Keratinocyte (primary cell): ENCODE results near the gene RHOBTB3. TPM values are rescaled to one million over a fixed set of nuclear protein-coding genes. Genes with fewer than 3 reads are reported as not detected.
A peak's percentile ranks its signal among the peaks of the same experiment; 100 is the strongest.

Experiments used
- DNase-seq: peaks from one replicate; pipeline ENCODE4 v3.0.0-alpha.2; 2011; ENCODE audit warnings: low read depth, missing footprints, low spot score
- FAIRE-seq: peaks from 2 replicates; lab custom pipeline; 2011; peaks lifted over from hg19 to GRCh38; lab: Jason Lieb, UNC
- H2AFZ ChIP-seq: 2 replicates; pipeline ENCODE4 v1.6.0; 2012; ENCODE audit warnings: low read length, control low read depth, inconsistent platforms; ENCODE audit not compliant: control insufficient read depth
- H3K27ac ChIP-seq: 2 replicates; pipeline ENCODE4 v1.5.1; 2011; ENCODE audit warnings: low read length; ENCODE audit not compliant: control insufficient read depth, insufficient read depth
- H3K27me3 ChIP-seq: 3 replicates; pipeline ENCODE4 v1.6.0; 2011; ENCODE audit warnings: low read length; ENCODE audit not compliant: control insufficient read depth, insufficient read depth; ENCODE audit errors: extremely low read depth
- H3K36me3 ChIP-seq, 2 experiments: 2 replicates in 1 of 2; 3 replicates in 1 of 2; pipeline ENCODE4 v1.5.1; 2011; ENCODE audit warnings: low read length in 2 of 2, mild to moderate bottlenecking in 1 of 2; ENCODE audit not compliant: control insufficient read depth in 2 of 2, insufficient read depth in 2 of 2; ENCODE audit errors: extremely low read depth in 1 of 2
- H3K4me1 ChIP-seq: 3 replicates; pipeline ENCODE4 v1.5.1; 2011; ENCODE audit warnings: low read length; ENCODE audit not compliant: control insufficient read depth, insufficient read depth; ENCODE audit errors: extremely low read depth
- H3K4me2 ChIP-seq: 3 replicates; pipeline ENCODE4 v1.6.0; 2011; ENCODE audit warnings: low read depth, low read length; ENCODE audit not compliant: control insufficient read depth, insufficient read depth; ENCODE audit errors: extremely low read depth
- H3K4me3 ChIP-seq, 3 experiments: fragments of 200-600 bp in 1 of 3; sonication (generic) in 1 of 3; 2 replicates in 2 of 3; 3 replicates in 1 of 3; pipeline ENCODE4 v1.5.1; 2011 to 2016; ENCODE audit warnings: low read length in 3 of 3, mild to moderate bottlenecking in 3 of 3, control low read depth in 2 of 3, inconsistent platforms in 1 of 3, low read depth in 1 of 3, mixed read lengths in 1 of 3, mixed run types in 1 of 3, moderate library complexity in 1 of 3; ENCODE audit not compliant: control insufficient read depth in 2 of 3, insufficient read depth in 2 of 3; ENCODE audit errors: extremely low read depth in 1 of 3
- H3K79me2 ChIP-seq: 2 replicates; pipeline ENCODE4 v1.6.0; 2012; ENCODE audit warnings: low read length; ENCODE audit not compliant: control insufficient read depth, insufficient read depth
- H3K9ac ChIP-seq: 3 replicates; pipeline ENCODE4 v1.6.0; 2011; ENCODE audit warnings: low read length; ENCODE audit not compliant: control insufficient read depth, insufficient read depth; ENCODE audit errors: extremely low read depth
- H3K9me1 ChIP-seq: 3 replicates; pipeline ENCODE4 v1.6.0; 2011; ENCODE audit warnings: low read length; ENCODE audit not compliant: control insufficient read depth, insufficient read depth; ENCODE audit errors: extremely low read depth
- H3K9me3 ChIP-seq: 2 replicates; pipeline ENCODE4 v1.5.1; 2012; ENCODE audit warnings: low read depth, low read length; ENCODE audit not compliant: control insufficient read depth
- H4K20me1 ChIP-seq: 3 replicates; pipeline ENCODE4 v1.6.0; 2011; ENCODE audit warnings: low read length; ENCODE audit not compliant: control insufficient read depth, insufficient read depth; ENCODE audit errors: extremely low read depth
- EZH2 ChIP-seq: IDR thresholded peaks from one replicate; pipeline ENCODE4 v1.6.1; 2012; ENCODE audit warnings: inconsistent platforms, mild to moderate bottlenecking, low read length, moderate library complexity
- dilution Hi-C: fragments of 300-500 bp; cut with MboI; formaldehyde crosslinking; loops from one replicate; pipeline ENCODE4 v1.7.0; 2020; ENCODE audit warnings: low sequenced_read_pairs; ENCODE audit not compliant: extremely low pct_ligation_motif_present
- polyA plus RNA-seq, 5 experiments: library from polyadenylated mRNA; depleted of rRNA in 3 of 5; stranded (reverse) in 3 of 5; stranded (forward) in 1 of 5; unstranded in 1 of 5; fragments of >200 nt; gene quantifications; 1 replicate in 1 of 5; 2 replicates in 3 of 5; 3 replicates in 1 of 5; pipeline versions ENCODE4 v1.2.1 to v1.2.3, GENCODE V29; 2011 to 2012; ENCODE audit warnings: missing spikeins in 2 of 5, low read depth in 1 of 5, low replicate concordance in 1 of 5
- TF ChIP-seq, protein P1 (sequence below), 3 experiments: IDR thresholded peaks in 1 of 3; conservative IDR thresholded peaks in 1 of 3; optimal IDR thresholded peaks in 1 of 3; 2 replicates in 2 of 3; 3 replicates in 1 of 3; pipeline versions ENCODE3 to v1.5.1; 2011; ENCODE audit warnings: low read length in 3 of 3, mild to moderate bottlenecking in 3 of 3, moderate library complexity in 2 of 3, control low read depth in 1 of 3, inconsistent platforms in 1 of 3; ENCODE audit not compliant: insufficient read depth in 2 of 3; ENCODE audit errors: extremely low read depth in 1 of 3

The RHOBTB3 gene
- polyA plus RNA-seq, 1 donor (not counting 4 experiments of a cell fraction or from before 2014, with no cell fraction given) = 4.7 TPM

DNA sequence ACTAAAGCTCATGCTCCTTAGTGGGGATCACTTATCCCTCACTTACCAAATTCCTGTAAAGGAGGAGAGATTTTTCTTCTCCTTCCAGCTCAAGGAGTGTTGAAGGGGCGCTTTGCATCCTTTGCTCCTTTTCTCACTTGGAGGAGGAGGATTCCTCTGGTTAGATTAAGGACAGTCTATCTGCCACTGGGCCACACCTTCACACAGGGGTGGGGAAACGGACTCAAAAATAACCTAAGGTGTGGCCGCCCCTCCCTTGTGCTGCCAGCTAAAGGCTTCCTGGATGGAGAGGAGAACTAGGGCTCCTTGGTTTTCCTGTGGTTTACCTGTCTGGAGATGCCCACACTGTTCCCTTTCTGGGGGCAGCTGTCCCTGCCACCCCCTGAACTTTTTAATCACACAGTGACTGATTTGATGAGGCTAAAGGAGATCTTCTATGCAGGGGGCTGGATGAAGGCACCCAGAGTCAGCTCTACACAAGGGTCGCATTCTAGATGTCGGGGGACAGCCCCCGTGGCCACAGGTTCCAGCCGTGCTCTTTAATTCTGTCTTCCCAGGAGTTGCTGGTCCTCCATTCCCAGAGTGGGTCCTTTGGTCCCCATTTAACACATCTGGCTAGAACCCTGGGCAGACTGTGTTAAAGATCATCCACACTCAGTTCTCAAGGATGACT is 77.0 kb downstream of the RHOBTB3 start:
- no peaks in the 10 kb centered on the region for H3K9me3 ChIP-seq
- dilution Hi-C loops = no loop called here
- FAIRE-seq = no peak
- H3K27me3 ChIP-seq = no peaks in the 10 kb centered on the region
- no peak overlapping the region for H3K4me2 ChIP-seq
- H2AFZ ChIP-seq = no peak overlapping the region
- no peak overlapping the region for H3K9ac ChIP-seq
- DNase-seq = no peak
- peaks cover 21% of the 10 kb centered on the region for H3K4me1 ChIP-seq
- H3K27ac ChIP-seq = no peak overlapping the region
- no peaks in the 10 kb centered on the region for H3K9me1 ChIP-seq
- no peak for TF ChIP-seq EZH2
- TF ChIP-seq, protein P1, sequence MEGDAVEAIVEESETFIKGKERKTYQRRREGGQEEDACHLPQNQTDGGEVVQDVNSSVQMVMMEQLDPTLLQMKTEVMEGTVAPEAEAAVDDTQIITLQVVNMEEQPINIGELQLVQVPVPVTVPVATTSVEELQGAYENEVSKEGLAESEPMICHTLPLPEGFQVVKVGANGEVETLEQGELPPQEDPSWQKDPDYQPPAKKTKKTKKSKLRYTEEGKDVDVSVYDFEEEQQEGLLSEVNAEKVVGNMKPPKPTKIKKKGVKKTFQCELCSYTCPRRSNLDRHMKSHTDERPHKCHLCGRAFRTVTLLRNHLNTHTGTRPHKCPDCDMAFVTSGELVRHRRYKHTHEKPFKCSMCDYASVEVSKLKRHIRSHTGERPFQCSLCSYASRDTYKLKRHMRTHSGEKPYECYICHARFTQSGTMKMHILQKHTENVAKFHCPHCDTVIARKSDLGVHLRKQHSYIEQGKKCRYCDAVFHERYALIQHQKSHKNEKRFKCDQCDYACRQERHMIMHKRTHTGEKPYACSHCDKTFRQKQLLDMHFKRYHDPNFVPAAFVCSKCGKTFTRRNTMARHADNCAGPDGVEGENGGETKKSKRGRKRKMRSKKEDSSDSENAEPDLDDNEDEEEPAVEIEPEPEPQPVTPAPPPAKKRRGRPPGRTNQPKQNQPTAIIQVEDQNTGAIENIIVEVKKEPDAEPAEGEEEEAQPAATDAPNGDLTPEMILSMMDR (optimal IDR thresholded peaks at IDR 0.05 in 1 of 3, IDR thresholded peaks at IDR 0.05 in 1 of 3, conservative IDR thresholded peaks at IDR 0.05 in 1 of 3; ENCODE audit: extremely low read depth in 1 of 3, insufficient read depth in 2 of 3, low read length in 3 of 3) = no peak
- H4K20me1 ChIP-seq = no peaks in the 10 kb centered on the region
- no peaks in the 10 kb centered on the region for H3K79me2 ChIP-seq
- no peak overlapping the region for H3K4me3 ChIP-seq
- H3K36me3 ChIP-seq = no peaks in the 10 kb centered on the region

DNA sequence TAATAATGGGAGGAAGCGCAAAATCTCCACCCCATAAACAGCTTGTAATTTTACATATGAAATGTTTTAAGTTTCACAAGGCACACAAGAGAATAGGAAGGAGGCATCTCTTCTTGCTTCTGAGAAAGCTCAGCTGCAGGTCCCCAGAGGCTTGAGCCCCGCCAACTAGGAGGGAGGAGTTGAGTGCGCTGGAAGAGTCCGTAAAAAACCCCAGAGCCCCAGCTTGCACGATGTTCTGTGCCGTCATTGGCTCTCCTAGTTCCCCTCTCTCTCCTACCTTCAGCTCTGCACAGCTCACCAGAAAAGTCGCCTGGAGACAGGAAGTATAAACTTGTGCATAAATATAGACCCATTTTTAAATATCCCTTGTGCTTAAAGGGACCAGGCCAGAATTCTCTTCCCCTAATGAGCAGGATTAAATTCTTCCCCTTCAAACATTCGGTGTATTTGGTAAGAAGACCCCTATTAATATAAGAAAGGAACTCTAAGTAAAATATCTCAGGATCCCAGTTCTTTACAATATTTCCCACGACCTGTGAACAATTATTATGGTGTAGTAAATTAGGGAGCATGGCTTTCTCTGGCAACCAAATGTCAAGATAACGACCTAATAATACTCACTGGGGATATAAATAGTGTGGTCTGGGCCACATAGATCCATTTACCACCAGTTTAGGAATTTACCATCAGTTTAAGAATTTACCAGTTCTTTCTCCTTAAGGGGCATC is 77.7 kb downstream of the RHOBTB3 start:
- Histone ChIP-seq H2AFZ (no peak overlapping the region), H3K36me3 (no peaks in the 10 kb centered on the region), H3K79me2 (no peaks in the 10 kb centered on the region), H3K27me3 (no peaks in the 10 kb centered on the region), H3K9me3 (no peaks in the 10 kb centered on the region), H3K4me2 (peak overlapping the region; percentile 18), H4K20me1 (no peaks in the 10 kb centered on the region), H3K4me1 (peaks cover 21% of the 10 kb centered on the region), H3K9me1 (no peaks in the 10 kb centered on the region), H3K27ac (no peak overlapping the region), H3K4me3 (no peak overlapping the region), H3K9ac (no peak overlapping the region)
- FAIRE-seq = no peak
- dilution Hi-C loops = no loop called here
- TF ChIP-seq, protein P1 (optimal IDR thresholded peaks at IDR 0.05 in 1 of 3, IDR thresholded peaks at IDR 0.05 in 1 of 3, conservative IDR thresholded peaks at IDR 0.05 in 1 of 3; ENCODE audit: extremely low read depth in 1 of 3, insufficient read depth in 2 of 3, low read length in 3 of 3) = no peak
- no peak for TF ChIP-seq EZH2
- DNase-seq = no peak
